Progenitor cell of endocrine pancreas (in vitro differentiated cells): ENCODE results near the gene GPX7. TPM values are rescaled to one million over a fixed set of nuclear protein-coding genes. Genes with fewer than 3 reads are reported as not detected.

Experiments
- DNase-seq: peaks from one replicate; pipeline ENCODE4 v3.0.0; 2021; ENCODE audit warnings: low spot score; ENCODE audit not compliant: unreplicated experiment
- H3K27ac Mint-ChIP-seq: 2 replicates; pipeline ENCODE4 v1.8.0; 2021; ENCODE audit warnings: mild to moderate bottlenecking, moderate library complexity, mixed read lengths
- H3K27me3 Mint-ChIP-seq: 2 replicates; pipeline ENCODE4 v1.8.0; 2021; ENCODE audit warnings: mixed read lengths
- H3K36me3 Mint-ChIP-seq: 2 replicates; pipeline ENCODE4 v1.8.0; 2022; ENCODE audit warnings: mixed read lengths; ENCODE audit not compliant: insufficient read depth
- H3K4me1 Mint-ChIP-seq: 2 replicates; pipeline ENCODE4 v1.8.0; 2021; ENCODE audit warnings: low read depth, mixed read lengths
- H3K4me3 Mint-ChIP-seq: 2 replicates; pipeline ENCODE4 v1.8.0; 2021; ENCODE audit warnings: low read depth, mild to moderate bottlenecking, moderate library complexity, mixed read lengths
- H3K9me3 Mint-ChIP-seq: 2 replicates; pipeline ENCODE4 v1.8.0; 2021; ENCODE audit warnings: low read depth, mixed read lengths
- CTCF ChIP-seq: fragments of 200-600 bp; sonication (generic); IDR thresholded peaks from one replicate; pipeline ENCODE4 v1.5.0; 2021; ENCODE audit warnings: antibody characterized with exemption, mild to moderate bottlenecking; ENCODE audit not compliant: unreplicated experiment
- total RNA-seq: library from RNA; stranded (reverse); gene quantifications from 2 replicates; pipeline ENCODE4 v1.2.1, GENCODE V29; 2021

The GPX7 gene
- total RNA-seq, 1 donor from 2014 or later, result 26.7 TPM

GRCh38 chr1:52640697-52641096 is 38.5 kb downstream of the GPX7 start:
- H3K36me3 Mint-ChIP-seq, result no peaks in the 10 kb centered on the region
- H3K4me3 Mint-ChIP-seq, result no peak overlapping the region
- peaks cover 11% of the 10 kb centered on the region for H3K4me1 Mint-ChIP-seq
- H3K9me3 Mint-ChIP-seq, result no peaks in the 10 kb centered on the region
- TF ChIP-seq CTCF, result no peak
- DNase-seq, result no peak
- peaks cover 2% of the 10 kb centered on the region for H3K27me3 Mint-ChIP-seq
- H3K27ac Mint-ChIP-seq, result no peak overlapping the region

- no peaks in the 10 kb centered on the region for H3K9me3 Mint-ChIP-seq
Measured at GRCh38 chr1:52641307-52641706, 39.1 kb downstream of the GPX7 start.

GRCh38 chr1:52645261-52645660 is 43.1 kb downstream of the GPX7 start:
- no peaks in the 10 kb centered on the region for H3K36me3 Mint-ChIP-seq
- H3K4me3 Mint-ChIP-seq, result no peak overlapping the region
- H3K9me3 Mint-ChIP-seq, result no peaks in the 10 kb centered on the region
- no peak overlapping the region for H3K27ac Mint-ChIP-seq
- H3K27me3 Mint-ChIP-seq, result peaks cover 3% of the 10 kb centered on the region
- DNase-seq, result no peak
- H3K4me1 Mint-ChIP-seq, result no peaks in the 10 kb centered on the region
- no peak for TF ChIP-seq CTCF

More at GRCh38 chr1:52641307-52641706, 39.1 kb downstream of the GPX7 start:
- Mint-ChIP-seq H3K4me3 (no peak overlapping the region), H3K27ac (no peak overlapping the region), H3K27me3 (peaks cover 2% of the 10 kb centered on the region), H3K4me1 (peaks cover 11% of the 10 kb centered on the region), H3K36me3 (no peaks in the 10 kb centered on the region)
- TF ChIP-seq CTCF, result no peak
- DNase-seq, result no peak

GRCh38 chr1:52651904-52652303 is 49.7 kb downstream of the GPX7 start:
- Mint-ChIP-seq H3K4me1 (peaks cover 4% of the 10 kb centered on the region), H3K4me3 (no peak overlapping the region), H3K36me3 (no peaks in the 10 kb centered on the region), H3K27me3 (peaks cover 3% of the 10 kb centered on the region), H3K9me3 (no peaks in the 10 kb centered on the region), H3K27ac (no peak overlapping the region)
- no peak for DNase-seq
- no peak for TF ChIP-seq CTCF

GRCh38 chr1:52653207-52653849 is 51.2 kb downstream of the GPX7 start:
- peaks cover 4% of the 10 kb centered on the region for H3K4me1 Mint-ChIP-seq
- no peak overlapping the region for H3K4me3 Mint-ChIP-seq
- H3K27ac Mint-ChIP-seq, result no peak overlapping the region
- no peaks in the 10 kb centered on the region for H3K9me3 Mint-ChIP-seq
- no peaks in the 10 kb centered on the region for H3K36me3 Mint-ChIP-seq
- no peak for DNase-seq
- TF ChIP-seq CTCF, result no peak
- peaks cover 3% of the 10 kb centered on the region for H3K27me3 Mint-ChIP-seq
